ENCODE results near the gene ZFP57.
"Not testable (repeated sequence)": the region's sequence is repeated elsewhere in the genome, so short reads cannot be mapped to it uniquely, and the experiment has no call there.

Gene ZFP57

GRCh38 chr6:29694637-29695036, 13.7 kb upstream of the ZFP57 start:
- DNase-seq: no peak

- DNase-seq: no peak
These were observed 4.9 kb upstream of the ZFP57 start for GRCh38 chr6:29685718-29686326.

- DNase-seq: no peak
These were observed 859 bp upstream of the ZFP57 start for GRCh38 chr6:29681811-29682210.

- no peak for DNase-seq
These were observed 536 bp downstream of the ZFP57 start for GRCh38 chr6:29680416-29680815.

DNA sequence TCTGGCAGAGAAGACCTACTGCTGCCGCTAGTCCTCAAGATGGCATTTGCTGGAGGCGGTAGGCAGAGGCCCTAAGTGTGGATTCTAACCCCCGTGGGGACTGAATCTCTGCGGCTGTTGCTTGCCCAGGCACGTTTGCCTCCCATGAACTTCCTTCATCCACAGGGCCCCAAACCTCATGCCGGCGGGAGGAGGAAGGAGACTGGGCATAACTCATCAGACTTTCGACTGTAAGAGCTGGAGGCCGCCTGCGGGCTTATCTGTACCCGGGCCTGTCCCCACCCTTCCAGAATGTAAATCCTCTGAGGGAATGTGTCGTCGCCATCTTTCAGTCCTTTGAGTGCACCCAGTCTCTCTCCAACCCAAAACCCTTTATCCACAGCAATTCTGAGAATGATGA, 990 bp downstream of the ZFP57 start:
- DNase-seq: no peak

- no peak for DNase-seq
These were observed 2.8 kb downstream of the ZFP57 start for GRCh38 chr6:29678114-29678513.

GRCh38 chr6:29676981-29677601, 3.9 kb downstream of the ZFP57 start:
- peak; percentile 30 to 31 for DNase-seq

DNA sequence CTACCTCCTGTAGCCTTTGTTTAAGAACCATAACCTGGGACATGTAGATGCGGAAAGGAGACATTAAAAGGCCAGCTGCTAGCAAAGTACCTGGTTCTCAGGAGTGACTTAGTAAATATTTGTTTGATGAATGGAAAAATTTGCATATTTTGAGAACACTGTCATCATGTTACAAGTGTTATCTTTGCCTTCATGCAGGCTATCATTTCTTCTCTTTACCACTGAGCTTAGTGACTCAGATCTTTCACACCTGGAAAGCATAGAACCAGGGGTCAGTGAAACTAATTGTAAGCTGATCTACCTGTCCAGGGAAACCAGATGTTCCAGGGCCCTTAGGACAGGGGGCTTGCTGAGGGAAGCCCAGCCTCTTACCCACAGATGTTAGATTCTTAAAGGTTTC, 5.4 kb downstream of the ZFP57 start:
- DNase-seq: no peak

DNA sequence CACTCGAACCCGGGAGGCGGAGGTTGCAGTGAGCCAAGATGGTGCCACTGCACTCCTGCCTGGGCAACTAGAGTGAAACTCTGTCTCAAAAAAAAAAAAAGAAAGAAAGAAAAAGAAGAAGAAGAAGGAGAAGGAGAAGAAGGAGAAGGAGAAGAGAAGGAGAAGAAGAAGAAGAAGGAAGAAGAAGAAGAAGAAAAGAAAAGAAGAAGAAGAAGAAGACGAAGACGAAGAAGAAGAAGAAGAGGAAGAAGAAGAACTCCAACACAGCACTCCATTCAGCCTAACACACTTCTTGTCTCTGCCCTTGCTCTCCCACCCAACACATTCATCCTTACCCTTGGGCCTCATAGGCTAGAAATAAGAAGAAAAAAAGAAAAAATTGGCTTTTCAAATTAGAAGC, 6.9 kb downstream of the ZFP57 start:
- DNase-seq: no peak

GRCh38 chr6:29673161-29673560, 7.8 kb downstream of the ZFP57 start:
- no peak for DNase-seq

DNA sequence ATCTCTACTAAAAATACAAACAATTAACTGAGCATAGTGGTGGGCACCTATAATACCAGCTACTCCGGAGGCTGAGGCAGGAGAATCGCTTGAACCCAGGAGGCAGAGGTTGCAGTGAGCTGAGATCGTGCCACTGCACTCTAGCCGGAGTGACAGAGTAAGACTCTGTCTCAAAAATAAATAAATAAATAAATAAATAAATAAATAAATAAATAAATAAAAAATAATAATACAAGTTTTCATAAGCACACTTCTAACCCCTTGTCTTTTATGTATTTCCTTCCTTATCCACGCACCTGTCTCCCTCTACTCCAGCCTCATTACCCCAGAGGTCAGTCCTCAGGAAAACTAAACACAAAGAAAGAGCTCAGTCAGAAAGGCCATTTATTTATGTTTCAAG, 8.8 kb downstream of the ZFP57 start:
- not testable (repeated sequence) for DNase-seq

DNA sequence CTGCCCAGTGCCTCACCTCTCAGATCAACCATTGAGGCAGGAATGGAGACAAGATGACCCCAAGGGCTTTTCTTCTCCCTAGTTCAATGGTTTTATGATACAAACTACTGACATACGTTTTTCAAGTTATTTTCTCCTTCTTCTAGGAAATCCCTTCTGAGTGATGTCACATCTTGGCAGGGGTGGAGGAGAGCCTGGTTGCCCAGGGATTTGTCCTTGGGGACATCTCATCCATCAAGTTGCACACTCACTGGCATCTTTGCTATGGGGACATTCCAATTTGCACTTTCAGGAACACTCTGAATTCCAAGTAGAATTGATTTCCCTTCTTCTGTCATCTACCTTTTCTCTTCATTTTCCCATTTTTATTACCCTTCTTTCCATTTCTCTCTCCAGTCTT, 9.9 kb downstream of the ZFP57 start:
- no peak for DNase-seq

GRCh38 chr6:29667158-29667557, 13.8 kb downstream of the ZFP57 start:
- no peak for DNase-seq

GRCh38 chr6:29666826-29667130, 14.2 kb downstream of the ZFP57 start:
- no peak for DNase-seq

- no peak for DNase-seq
These were observed 14.8 kb downstream of the ZFP57 start for GRCh38 chr6:29665942-29666825.

DNA sequence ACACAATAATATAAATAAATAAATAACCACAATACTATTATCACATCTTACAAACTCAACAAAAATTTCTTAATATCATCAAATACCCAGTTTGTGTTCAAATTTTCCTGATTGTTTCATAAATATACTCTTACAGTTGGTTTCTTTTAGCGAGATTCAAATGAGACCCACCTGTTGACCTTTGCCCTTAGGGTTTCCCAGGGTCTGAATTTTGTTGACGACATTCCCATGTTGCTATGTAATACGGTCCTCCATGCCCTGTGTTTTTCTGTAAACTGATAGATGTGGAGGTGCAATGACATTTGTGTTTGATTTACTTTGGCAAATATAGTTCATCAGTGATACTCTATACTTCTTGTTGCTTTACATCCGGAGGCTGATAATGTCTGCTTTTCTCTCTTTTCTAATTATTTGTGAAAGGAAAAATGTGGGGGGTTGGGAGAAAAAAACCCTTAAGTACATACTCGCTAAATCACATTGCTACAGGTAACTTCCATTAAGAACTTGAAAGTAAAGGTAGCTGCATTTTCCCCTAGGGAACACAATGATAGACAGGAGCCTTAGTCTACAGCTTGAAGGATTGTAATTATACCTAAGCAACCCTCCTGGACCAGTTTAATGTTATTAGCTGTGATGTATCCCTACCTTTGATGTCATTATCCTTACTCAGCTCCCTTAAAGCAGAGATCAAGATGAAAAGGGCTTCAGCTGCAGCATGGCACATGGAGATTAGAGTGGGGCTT, 17.5 kb downstream of the ZFP57 start:
- no peak for DNase-seq

DNA sequence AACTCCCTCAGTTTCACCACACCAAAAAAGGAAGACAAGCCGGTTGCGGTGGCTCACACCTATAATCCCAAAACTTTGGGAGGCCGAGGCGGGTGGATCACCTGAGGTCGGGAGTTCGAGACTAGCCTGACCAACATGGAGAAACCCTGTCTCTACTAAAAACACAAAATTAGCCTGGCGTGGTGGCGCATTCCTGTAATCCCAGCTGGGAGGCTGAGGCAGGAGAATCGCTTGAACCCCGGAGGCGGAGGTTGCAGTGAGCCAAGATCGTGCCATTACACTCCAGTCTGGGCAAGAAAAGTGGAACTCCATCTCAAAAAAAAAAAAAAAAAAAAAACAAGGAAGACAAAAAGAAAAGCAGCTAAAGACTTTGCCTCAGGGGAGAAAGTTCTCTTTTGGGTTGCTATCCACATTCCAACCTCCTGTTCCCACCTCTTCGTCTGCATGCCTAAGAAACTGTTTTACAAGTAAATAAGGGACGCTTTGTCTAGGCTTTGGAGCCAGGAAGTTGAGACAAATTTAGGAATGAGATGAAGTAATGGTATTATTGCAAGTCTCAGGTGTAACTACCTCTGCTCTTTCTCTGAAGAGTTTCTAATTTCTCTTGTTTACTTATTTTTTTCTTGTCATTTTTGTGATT, 19.3 kb downstream of the ZFP57 start:
- not testable (repeated sequence) for DNase-seq

- DNase-seq: no peak
These were observed 19.9 kb downstream of the ZFP57 start for GRCh38 chr6:29661071-29661470.

GRCh38 chr6:29656798-29657197, 24.2 kb downstream of the ZFP57 start, which contains the start of gene MOG:
Gene MOG, plus strand, starts transcription at chr6:29657092. Its CDS starts 118 bp downstream, at chr6:29657210.
- DNase-seq: no peak

GRCh38 chr6:29656157-29656556, 24.8 kb downstream of the ZFP57 start:
- no peak for DNase-seq

DNA sequence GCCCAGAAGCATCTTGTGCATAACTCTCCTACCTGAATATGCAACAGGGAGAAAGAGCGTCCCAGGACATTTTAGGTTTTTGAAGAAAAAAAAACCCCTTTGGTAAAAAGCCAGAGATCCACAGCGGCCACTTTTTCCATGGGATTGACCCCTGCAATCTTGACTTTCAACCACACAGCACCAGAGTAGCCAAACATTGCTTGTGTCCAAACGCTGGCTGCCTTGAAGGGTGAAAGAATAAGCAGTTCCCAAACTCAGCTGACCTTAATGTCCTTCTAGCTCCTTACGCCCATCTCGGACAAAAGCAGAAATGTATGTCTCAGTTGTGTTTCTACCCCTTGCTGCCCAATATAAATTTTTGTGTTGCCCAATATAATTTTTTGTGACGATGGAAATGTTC, 25.3 kb downstream of the ZFP57 start:
- DNase-seq: no peak

DNA sequence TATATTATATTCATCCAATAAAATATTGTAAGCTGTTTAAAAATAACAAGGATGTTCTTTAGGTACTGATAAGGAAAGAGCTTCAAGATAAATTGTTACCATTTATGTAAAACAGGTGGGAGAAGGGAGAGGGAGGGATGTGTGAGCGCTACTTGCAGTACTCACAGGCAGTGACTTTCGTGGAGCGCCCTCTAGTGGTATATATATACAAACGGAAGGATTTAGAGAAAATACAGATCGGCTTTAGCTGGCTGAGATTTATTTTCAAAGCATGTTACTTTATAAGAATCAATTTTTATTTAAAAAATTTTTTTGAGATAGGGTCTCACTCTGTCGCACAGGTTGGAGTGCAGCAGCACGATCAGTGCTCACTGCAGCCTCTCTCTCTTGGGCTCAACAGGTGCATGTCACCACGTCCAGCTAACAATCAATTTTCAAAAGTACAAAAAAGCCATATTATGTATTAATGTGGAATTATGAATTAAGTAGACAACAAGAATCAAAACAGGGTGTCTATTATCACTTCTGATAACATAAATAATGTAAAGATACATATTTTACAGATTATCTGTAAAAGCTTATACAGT, 27.4 kb downstream of the ZFP57 start:
- DNase-seq: peak; percentile 87 to 93

DNA sequence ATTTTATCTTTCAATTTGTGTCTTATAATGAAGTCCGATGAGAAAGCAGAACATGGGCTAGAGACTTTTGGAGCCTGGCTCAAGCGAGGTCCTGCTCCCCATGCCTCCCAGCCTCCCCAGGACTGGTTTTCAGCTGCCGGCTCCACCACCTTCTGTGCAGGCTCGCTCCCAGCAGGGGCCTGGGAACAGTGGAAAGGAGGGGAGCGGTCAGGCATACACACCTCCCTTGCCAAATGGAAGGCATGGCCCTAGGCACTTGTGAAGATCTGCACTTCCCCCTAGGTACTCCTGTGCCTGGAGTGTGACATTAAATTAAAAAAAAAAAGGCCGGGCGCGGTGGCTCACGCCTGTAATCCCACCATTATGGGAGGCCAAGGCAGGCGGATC, 28.8 kb downstream of the ZFP57 start:
- DNase-seq: no peak

Measured in Kasumi-1 (cell line).